Lung (tissue), 12 donors: ENCODE measurements around the gene SIGLEC9. TPM values are rescaled to one million over a fixed set of nuclear protein-coding genes. Genes with fewer than 3 reads are reported as not detected.

Experiments
- ATAC-seq: fragments of 200-7000 bp; cut with Tn5 transposase; one replicate; pipeline ENCODE4 v1.9.1; 2020; ENCODE audit warnings: moderate number of reproducible peaks; ENCODE audit not compliant: insufficient read depth, low FRiP score
- DNase-seq, 3 donors: peaks; one replicate each; pipeline ENCODE4 v3.0.0-alpha.2; 2013 to 2017
- H3K27ac ChIP-seq, 2 donors: one replicate each; pipeline ENCODE4 v1.5.1; 2013; ENCODE audit warnings: mild to moderate bottlenecking in 2 of 2, moderate library complexity in 2 of 2, control low read depth in 1 of 2, inconsistent platforms in 1 of 2, low read depth in 1 of 2, low read length in 1 of 2
- H3K27me3 ChIP-seq, 3 donors: one replicate each; pipeline ENCODE4 v1.5.1; 2013; ENCODE audit warnings: low read length in 2 of 3; ENCODE audit not compliant: control insufficient read depth in 3 of 3, insufficient read depth in 3 of 3
- H3K36me3 ChIP-seq, 4 donors: one replicate each; pipeline ENCODE4 v1.5.1; 2013; ENCODE audit warnings: low read length in 4 of 4, mild to moderate bottlenecking in 1 of 4, moderate library complexity in 1 of 4; ENCODE audit not compliant: control insufficient read depth in 4 of 4, insufficient read depth in 4 of 4
- H3K4me1 ChIP-seq, 5 donors: one replicate each; pipeline ENCODE4 v1.5.1; 2013; ENCODE audit warnings: low read length in 5 of 5, mild to moderate bottlenecking in 2 of 5, moderate library complexity in 1 of 5; ENCODE audit not compliant: control insufficient read depth in 5 of 5, insufficient read depth in 5 of 5
- H3K4me3 ChIP-seq: one replicate; pipeline ENCODE4 v1.5.1; 2013; ENCODE audit warnings: mild to moderate bottlenecking, control low read depth, moderate library complexity
- H3K9ac ChIP-seq, 2 donors: one replicate each; pipeline ENCODE4 v1.5.1; 2013; ENCODE audit warnings: low read length in 2 of 2, control low read depth in 1 of 2; ENCODE audit not compliant: insufficient read depth in 1 of 2
- H3K9me3 ChIP-seq, 4 donors: one replicate each; pipeline ENCODE4 v1.5.1; 2013; ENCODE audit warnings: low read length in 3 of 4, mild to moderate bottlenecking in 1 of 4, moderate library complexity in 1 of 4; ENCODE audit not compliant: control insufficient read depth in 4 of 4, insufficient read depth in 3 of 4
- CTCF ChIP-seq: IDR thresholded peaks from 2 replicates; pipeline ENCODE4 v1.5.1; 2012; ENCODE audit warnings: mild to moderate bottlenecking; ENCODE audit errors: control extremely low read depth, extremely low read depth
- WGBS, 2 donors: extraction: QIAGEN DNeasy Blood & Tissue Kit; methylation state at CpG; one replicate each; pipeline ENCODE4 v1.1.7; 2013; 5-methylcytosine and 5-hydroxymethylcytosine counted together
- polyA plus RNA-seq, 2 donors: library from polyadenylated mRNA; stranded (reverse); fragments of 200-250 nt; gene quantifications; one replicate each; pipeline ENCODE4 v1.2.1, GENCODE V29; 2013
- total RNA-seq, 2 donors: library from RNA; depleted of rRNA in 1 of 2; stranded (reverse); fragments of >200 nt in 1 of 2; gene quantifications; one replicate each; pipeline ENCODE4 v1.2.1, GENCODE V29; 2014 to 2021
- donor health status: control.
- donor health status: control.
- donor health status: Bipolar disorder and iron deficiency.
- donor health status: healthy.
- donor health status: DM: yes; HTN: yes; CAD: no.

SIGLEC9 gene
- total and polyA plus RNA-seq, 4 donors = 4.3 to 57.0 (median 15.1) TPM

- Histone ChIP-seq H3K9ac (no peak overlapping the region), H3K36me3 (no peaks in the 10 kb centered on the region), H3K9me3 (no peaks in the 10 kb centered on the region), H3K4me1 (peaks cover 0 to 8% (median 0%) of the 10 kb centered on the region in 5 donors), H3K4me3 (no peak overlapping the region), H3K27me3 (no peaks in the 10 kb centered on the region), H3K27ac (no peak overlapping the region)
- TF ChIP-seq CTCF = no peak
- WGBS, 2 donors = 62 to 63% methylated on average over 8 of the region's 8 CpGs
- ATAC-seq (no peak), DNase-seq (peak in 1 of 3 donors; percentile 8)
Observed at GRCh38 chr19:51090471-51090870, 34.2 kb upstream of the SIGLEC9 start.

GRCh38 chr19:51091126-51091525 is 33.6 kb upstream of the SIGLEC9 start:
- Histone ChIP-seq H3K9me3 (no peaks in the 10 kb centered on the region), H3K9ac (no peak overlapping the region), H3K4me3 (no peak overlapping the region), H3K36me3 (no peaks in the 10 kb centered on the region), H3K27me3 (no peaks in the 10 kb centered on the region), H3K27ac (no peak overlapping the region), H3K4me1 (peaks cover 0 to 8% (median 0%) of the 10 kb centered on the region in 5 donors)
- 80 to 83% methylated on average over 10 of the region's 10 CpGs for WGBS, 2 donors
- TF ChIP-seq CTCF = no peak
- DNase-seq (no peak), ATAC-seq (no peak)

GRCh38 chr19:51091895-51092873 is 32.5 kb upstream of the SIGLEC9 start:
- no peak for TF ChIP-seq CTCF
- Histone ChIP-seq H3K27me3 (no peaks in the 10 kb centered on the region), H3K36me3 (no peaks in the 10 kb centered on the region), H3K27ac (no peak overlapping the region), H3K4me1 (peaks cover 0 to 8% (median 0%) of the 10 kb centered on the region in 5 donors), H3K4me3 (no peak overlapping the region), H3K9me3 (no peaks in the 10 kb centered on the region), H3K9ac (no peak overlapping the region)
- DNase-seq (no peak), ATAC-seq (no peak)
- WGBS, 2 donors = 53 to 67% methylated on average over 16 of the region's 16 CpGs
